ENCODE data around the gene TTC22. TPM values are rescaled to one million over a fixed set of nuclear protein-coding genes. Genes with fewer than 3 reads are reported as not detected.

The TTC22 gene
- total RNA-seq, 6 experiments from 2014 or later: 2.7 to 8.9 (median 4.7) TPM

- TF ChIP-seq CTCF (IDR thresholded peaks at IDR 0.05) (no peak), POLR2A (IDR thresholded peaks at IDR 0.05) (no peak)
- peak in 1 of 3 donors; percentile 17 for DNase-seq
- Histone ChIP-seq H3K4me3 (no peak overlapping the region), H3K27ac (no peak overlapping the region), H3K36me3 (no peaks in the 10 kb centered on the region), H3K27me3 (no peaks in the 10 kb centered on the region), H3K4me1 (peaks cover 0 to 34% (median 0%) of the 10 kb centered on the region in 4 donors), H3K9me3 (no peaks in the 10 kb centered on the region)
- 80% methylated on average over 1 of the region's 4 CpGs for WGBS (ENCODE audit: insufficient coverage, low coverage, low lambda C conversion rate, missing lambda C conversion rate)
- no peak for ATAC-seq
- intact Hi-C loops (cut with DNase I): no loop called here
Observed at GRCh38 chr1:54795356-54795665, 5.8 kb downstream of the TTC22 start.

DNA sequence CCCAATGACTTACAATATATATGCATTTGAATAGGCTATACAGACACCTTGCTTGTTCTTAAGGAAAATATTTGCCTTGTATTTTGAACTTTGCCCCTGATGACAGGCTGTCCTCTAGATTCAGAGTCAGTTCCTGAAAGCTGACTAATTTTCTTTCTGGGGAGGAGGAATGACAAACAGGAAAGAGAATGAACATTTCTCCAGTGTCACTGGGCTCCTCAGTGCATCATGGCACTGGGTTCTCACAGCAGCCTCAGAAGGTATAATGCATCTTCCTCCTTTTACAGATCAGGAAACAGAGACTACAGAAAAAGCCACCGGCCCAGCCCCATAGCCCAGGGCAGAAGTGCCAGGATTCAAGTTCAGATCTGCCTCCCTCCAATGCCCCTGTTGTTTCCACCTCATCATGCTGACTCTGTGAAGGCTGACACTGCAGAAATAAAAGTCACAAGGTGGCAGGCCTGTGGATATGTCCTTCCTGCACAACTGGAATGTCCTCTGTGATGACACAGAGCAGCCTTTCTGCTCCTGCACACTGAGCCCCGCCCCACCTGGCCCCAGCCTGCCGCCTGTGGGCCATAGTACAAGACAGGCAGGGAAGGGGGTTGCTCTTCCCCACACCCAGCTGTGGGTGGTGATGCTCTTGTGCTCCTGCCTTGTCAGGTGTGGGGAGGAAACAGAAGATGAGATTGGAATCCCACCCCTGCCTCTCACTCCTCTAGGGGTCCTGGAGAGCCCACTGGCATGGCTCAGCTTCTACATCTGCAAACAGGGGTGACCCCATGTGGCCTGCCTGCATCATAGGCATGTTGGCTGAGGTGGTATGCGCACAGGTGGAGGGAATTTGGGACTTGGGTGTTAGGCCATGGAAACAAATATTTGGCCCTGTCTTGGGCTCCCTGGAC lies 6.4 kb downstream of the TTC22 start:
- intact Hi-C loops (cut with DNase I): no loop called here
- no peaks in the 10 kb centered on the region for H3K27me3 ChIP-seq
- peak in 1 of 4 donors; percentile 12 for TF ChIP-seq CTCF (IDR thresholded peaks at IDR 0.05)
- TF ChIP-seq POLR2A (IDR thresholded peaks at IDR 0.05): no peak
- H3K27ac ChIP-seq: peak overlapping the region in 1 of 3 donors; percentile 16
- DNase-seq: peak in 2 of 3 donors; percentile 61 to 64
- no peak overlapping the region for H3K4me3 ChIP-seq
- H3K4me1 ChIP-seq: peaks cover 0 to 27% (median 0%) of the 10 kb centered on the region in 4 donors
- 30% methylated on average over 3 of the region's 4 CpGs for WGBS (ENCODE audit: insufficient coverage, low coverage, low lambda C conversion rate, missing lambda C conversion rate)
- peak; percentile 47 to 78 (median 66) for ATAC-seq
- H3K9me3 ChIP-seq: no peaks in the 10 kb centered on the region
- H3K36me3 ChIP-seq: no peaks in the 10 kb centered on the region

GRCh38 chr1:54792686-54793282 lies 8.3 kb downstream of the TTC22 start:
- H3K4me3 ChIP-seq: no peak overlapping the region
- no peak overlapping the region for H3K27ac ChIP-seq
- intact Hi-C loops (cut with DNase I): no loop called here
- no peak for DNase-seq
- 50% methylated on average over 3 of the region's 7 CpGs for WGBS (ENCODE audit: insufficient coverage, low coverage, low lambda C conversion rate, missing lambda C conversion rate)
- no peak for ATAC-seq
- no peaks in the 10 kb centered on the region for H3K36me3 ChIP-seq
- H3K4me1 ChIP-seq: peaks cover 0 to 12% (median 0%) of the 10 kb centered on the region in 4 donors
- H3K9me3 ChIP-seq: no peaks in the 10 kb centered on the region
- H3K27me3 ChIP-seq: no peaks in the 10 kb centered on the region
- TF ChIP-seq CTCF (IDR thresholded peaks at IDR 0.05) (no peak), POLR2A (IDR thresholded peaks at IDR 0.05) (no peak)

DNA sequence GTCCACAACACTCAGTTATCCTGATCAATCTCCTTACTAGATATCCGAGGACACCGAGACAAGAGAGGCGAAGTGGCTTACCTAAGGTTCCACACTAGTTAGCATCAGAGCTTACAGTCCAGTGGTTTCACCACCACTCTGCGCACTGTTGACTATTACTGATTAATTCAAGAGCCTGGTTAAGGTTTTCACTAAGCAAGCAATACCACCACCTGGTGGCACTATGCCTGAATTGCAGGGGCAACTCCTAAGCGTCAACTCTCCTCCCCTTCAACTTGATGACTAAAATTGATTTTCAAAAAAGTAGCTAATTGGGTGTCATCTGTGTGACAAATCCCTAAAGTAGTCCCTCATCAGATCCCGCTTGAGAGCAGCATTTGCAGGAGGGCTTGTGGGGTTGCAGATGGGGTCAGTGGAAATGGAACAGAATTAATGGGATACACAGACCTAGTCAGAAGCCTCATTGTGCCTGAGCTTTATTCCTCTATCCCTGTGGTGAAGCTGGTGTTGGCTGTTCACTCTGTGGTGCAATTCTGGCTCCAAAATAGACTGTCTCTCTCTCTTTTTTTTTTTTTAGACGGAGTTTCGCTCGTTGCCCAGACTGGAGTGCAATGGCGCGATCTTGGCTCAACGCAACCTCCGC lies 9.1 kb downstream of the TTC22 start:
- no peak for ATAC-seq

More for the DNA sequence above, 9.1 kb downstream of the TTC22 start:
- H3K27ac ChIP-seq: no peak overlapping the region
- peaks cover 0 to 12% (median 0%) of the 10 kb centered on the region in 4 donors for H3K4me1 ChIP-seq
- intact Hi-C loops (cut with DNase I): no loop called here
- H3K9me3 ChIP-seq: no peaks in the 10 kb centered on the region
- WGBS (ENCODE audit: insufficient coverage, low coverage, low lambda C conversion rate, missing lambda C conversion rate): 100% methylated on average over 4 of the region's 13 CpGs
- no peak overlapping the region for H3K4me3 ChIP-seq
- H3K36me3 ChIP-seq: no peaks in the 10 kb centered on the region
- no peaks in the 10 kb centered on the region for H3K27me3 ChIP-seq
- no peak for DNase-seq
- TF ChIP-seq CTCF (IDR thresholded peaks at IDR 0.05): peak; percentile 32 to 61 (median 44)
- no peak for TF ChIP-seq POLR2A (IDR thresholded peaks at IDR 0.05)

All from right lobe of liver (tissue), 6 donors.